Midbrain (tissue), 1 donor: Measurements from ENCODE around the gene PAK5.

Experiments
- DNase-seq: peaks from one replicate; lab custom pipeline; 2025; lab: John Stamatoyannopoulos, UW

Gene PAK5

DNA sequence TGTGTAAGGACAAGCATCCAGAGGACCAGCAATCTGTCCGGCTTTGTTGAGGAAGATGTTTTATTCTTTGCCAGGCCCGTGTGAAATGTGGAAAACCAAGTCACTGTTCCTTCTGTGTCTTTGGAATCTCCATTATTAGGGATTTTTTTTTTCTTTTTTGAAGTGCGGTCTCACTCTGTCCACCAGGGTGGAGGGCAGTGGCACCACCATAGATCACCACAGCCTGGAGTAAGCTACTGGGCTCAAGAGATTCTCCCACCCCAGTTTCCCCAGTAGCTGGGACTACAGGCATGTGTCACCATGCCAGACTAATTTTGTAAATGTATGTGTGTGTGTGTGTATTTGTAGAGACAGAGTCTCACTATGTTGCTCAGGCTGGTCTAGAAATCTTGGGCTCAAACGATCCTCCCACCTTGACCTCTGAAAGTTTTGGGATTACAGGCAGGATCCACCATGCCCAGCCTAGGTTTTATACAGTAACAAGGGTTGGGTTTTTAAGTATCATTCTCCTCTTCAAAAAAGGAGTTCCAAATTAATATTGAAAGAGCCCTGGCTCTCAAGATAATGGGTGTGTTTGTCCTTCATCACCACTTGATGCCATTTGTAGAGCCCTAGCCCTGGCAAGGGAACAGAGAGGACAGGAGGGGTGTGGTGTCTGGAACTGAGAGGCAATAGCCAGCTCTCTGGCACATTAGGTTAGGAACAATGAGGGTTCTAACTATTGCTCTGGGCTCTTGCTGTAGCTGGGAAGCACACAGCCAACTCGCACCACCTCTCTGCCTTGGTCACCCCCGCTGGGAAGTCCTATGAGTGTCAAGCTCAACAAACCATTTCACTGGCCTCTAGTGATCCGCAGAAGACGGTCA is 321.3 kb downstream of the PAK5 start:
- no peak for DNase-seq

DNA sequence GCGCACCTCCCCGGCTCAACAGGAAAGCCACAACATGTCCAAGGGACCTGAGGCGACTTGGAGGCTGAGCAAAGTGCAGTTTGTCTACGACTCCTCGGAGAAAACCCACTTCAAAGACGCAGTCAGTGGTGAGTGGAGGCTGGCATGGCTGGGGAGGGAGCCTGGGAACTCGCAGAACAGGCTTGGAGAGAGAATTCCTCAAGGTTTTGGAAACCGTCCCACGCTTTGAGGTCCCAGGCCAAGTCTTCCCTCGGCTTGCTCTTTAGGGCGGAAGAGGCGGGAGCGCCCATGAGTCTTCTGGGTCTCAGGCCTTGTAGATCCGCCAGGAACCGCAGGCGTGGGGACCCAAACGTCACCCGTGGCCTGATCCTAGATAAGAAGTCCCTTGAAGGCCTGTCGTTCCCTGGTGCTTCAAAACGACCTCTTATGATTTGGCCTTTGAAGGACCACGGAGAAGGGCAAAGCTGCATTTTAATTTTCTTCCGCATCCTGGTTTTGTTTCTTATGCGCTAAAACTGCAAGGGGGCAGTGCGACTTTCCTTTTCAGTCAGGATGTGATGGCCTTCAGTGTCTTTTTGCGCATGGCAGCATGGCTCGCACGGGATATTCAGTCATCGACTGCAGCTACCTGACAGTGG is 322.5 kb downstream of the PAK5 start:
- peak; percentile 6 for DNase-seq

DNA sequence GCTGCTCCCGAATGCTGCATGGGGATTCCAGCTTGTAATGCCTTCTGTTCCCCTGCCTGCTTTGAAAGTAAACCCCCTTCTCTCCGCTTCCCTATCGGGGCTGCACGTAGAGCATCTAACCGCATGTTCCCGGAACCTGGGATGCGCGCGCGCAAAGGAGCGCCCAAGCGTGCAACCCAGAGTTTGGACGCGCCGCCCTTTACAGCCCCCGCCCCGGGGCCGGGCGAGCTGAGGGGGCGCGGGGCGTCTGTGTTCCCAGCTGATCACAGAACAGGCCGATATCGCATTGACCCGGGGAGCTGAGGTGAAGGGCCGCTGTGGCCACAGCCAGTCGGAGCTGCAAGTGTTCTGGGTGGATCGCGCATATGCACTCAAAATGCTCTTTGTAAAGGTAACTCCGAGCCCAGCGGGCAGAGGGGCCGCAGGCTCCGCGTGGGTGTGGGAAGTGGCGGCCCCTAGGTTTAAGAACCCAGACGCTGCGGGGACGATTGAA is 323.1 kb downstream of the PAK5 start:
- no peak for DNase-seq

DNA sequence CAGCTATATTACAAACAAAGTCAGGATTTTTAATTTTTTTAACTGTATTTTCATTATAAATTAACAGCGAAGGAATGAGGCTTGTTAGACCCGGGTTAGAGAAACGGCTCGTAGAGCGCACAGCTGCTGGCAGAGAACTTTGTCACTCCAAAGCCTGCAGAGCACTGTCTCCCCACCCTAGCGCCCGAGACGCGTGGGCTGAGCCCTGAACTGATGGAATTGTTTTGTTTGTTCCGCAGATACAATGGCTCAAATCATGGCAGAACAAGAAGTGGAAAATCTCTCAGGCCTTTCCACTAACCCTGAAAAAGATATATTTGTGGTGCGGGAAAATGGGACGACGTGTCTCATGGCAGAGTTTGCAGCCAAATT is 323.7 kb downstream of the PAK5 start:
- no peak for DNase-seq

DNA sequence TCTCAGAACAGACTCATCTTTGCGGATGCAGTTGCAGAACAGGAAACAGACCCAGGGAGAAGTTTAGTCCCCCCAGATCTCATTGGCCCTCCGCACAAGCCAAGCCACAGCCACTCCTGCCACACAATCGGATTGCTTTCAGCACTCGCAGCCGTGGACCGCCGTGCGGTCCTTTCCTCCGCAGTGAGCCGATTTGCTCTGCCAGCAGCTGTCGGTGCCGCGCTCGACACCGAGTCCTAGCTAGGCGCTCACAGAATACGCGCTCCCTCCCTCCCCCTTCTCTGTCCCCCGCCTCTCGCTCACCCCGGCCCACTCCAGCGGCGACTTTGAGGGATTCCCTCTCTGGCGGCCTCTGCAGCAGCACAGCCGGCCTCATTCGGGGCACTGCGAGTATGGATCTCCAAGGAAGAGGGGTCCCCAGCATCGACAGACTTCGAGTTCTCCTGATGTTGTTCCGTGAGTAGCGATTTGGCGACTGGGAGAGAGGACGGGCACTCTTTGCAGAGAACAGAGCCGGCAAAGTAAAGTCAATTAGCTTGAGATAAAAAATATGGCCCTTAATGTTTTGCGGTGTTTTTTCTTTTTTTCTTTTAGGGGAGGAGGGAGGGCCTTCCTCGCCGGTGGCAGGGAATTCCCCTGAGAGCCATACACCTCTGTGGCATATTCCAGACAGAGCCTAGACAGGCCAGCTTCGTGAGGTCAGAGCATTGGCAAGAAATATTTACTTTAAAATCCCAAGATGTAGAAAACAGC is 324.2 kb downstream of the PAK5 start, which contains the start of gene LAMP5:
LAMP5 (plus strand) TSS at position 130 of the 753 bp plus-strand sequence; CDS start at position 393, 263 bp downstream.
- peak; percentile 18 for DNase-seq

DNA sequence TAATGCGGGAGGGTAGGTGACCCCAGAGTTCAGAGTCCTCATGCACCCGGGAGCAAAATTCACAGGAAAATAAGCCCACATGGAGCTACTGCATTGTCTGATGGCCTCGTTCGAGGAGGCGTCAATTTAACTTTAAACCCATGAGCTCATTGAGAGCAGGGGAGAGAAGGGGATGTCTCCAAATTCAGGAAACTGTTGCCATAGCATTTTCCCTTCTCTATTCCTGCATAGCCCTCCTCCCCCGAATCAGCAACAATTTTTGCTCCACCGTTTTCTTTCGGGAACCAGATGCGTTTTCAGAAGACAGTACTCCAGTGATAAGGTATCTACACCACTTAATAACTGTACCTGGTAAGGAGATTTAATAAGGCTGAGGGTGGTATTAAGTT is 324.8 kb downstream of the PAK5 start:
- DNase-seq = no peak

DNA sequence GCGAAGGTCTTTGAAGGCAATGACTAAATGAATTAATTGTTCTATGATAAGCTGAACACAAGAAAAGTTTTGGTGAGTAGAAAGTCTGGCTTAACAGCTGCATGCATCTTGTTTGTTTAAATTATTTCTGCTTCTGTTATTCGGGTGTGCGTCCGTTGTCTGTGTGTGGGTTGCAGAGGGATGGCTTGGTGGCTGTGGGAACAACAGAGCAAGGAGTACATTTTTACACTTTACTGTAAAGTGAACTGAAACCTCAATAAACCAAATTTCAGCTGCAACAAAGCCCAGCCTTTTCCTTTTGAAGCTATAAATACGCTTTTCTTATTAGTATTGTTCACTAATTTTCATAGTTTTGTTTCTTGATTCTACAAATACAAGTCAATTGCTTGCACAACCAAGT is 328.0 kb downstream of the PAK5 start:
- no peak for DNase-seq

DNA sequence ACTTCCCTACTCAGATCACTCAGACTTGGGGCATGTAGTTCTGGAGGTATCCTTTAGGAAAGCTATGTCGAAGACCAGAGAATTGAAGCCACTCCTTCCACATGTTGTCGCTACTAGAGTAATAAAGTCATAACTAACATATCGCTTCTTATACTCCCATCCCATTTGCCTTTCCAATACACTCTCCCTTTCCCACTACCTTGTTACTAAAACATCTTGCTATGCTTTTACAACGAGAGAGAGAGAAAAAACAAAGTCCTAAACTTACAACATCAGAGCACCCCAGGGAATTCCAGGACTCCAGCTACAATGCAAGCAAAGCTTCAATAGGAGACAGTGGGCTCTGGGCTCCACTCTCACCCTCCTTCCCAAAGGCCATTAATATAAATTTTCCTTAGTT is 329.6 kb downstream of the PAK5 start:
- no peak for DNase-seq

DNA sequence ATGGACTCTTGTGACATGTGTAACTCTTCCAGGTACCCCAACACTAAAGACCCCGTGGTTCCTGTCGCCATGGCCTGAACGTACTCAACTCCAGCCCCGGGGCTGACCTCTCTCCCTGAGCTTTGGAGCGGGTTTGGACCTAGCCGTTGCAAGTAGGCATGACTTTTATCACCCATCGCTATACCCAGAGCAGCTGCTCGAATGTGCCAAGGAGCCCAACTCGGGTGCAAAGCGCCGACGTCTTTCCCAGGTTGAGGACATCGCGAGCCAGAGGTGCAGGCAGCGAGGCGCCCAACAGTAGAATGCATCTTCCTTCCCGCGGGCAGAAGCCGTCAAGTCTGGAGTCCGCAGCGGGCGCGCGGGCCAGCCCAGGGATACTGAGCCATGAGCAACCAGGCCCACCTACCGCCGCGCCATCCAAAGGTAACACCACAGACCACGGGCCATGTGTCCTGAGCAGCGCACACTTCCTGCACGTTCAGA is 330.1 kb downstream of the PAK5 start:
- no peak for DNase-seq

DNA sequence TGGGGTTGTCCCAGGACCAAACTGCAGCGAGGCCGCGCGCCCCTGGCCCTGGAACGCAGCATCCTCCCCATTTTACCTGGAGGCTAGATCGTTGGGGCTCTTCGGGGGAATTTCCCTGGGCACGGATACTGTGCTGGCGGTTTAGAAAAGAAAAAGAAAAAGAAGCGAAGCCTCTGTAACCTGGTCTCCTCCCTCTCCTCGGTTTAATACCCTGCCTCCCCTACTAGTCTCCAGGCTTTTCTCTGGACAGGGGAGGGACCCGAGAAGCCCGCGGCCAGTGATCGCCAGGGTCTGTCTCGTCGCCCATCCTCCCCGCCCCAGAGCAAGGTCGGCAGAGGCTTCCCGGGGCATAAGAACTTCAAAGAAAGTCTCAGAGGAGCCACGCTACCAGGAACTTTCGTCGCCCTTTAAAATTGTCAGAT is 330.6 kb downstream of the PAK5 start:
- DNase-seq = no peak

DNA sequence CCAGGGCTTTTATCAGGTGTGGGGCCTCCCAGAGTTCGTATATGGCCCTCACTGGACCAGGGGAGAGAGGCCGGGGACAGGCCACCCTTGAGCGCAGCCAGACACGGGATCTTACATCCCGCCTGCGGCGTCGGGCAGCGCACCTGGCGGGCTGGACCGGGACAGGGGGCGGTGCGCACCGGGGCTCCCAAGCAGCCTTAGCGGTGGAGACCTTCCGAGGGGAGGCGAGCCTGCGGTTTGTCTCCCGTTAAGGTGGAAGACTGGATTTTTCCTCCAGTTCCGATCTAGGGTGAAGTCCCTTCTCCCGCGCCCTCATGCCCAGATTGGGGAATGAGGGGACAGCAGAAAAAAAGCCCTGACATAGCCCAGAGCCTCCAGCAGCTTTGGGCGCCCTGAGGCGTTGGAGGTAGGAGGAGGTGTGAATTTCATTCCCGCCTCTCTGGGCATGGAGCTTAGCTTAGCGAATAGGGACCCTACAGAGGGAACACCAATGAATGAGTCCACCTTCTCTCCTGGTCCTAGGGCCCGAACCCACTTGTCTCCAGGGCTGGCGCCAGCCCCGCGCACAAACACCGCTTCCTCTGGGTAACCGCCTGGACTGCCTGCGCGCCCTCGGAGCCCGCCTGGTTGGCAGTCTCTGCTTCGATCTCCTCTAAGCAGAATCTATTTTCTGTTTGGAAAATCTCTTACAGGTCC is 331.2 kb downstream of the PAK5 start:
- DNase-seq = no peak

DNA sequence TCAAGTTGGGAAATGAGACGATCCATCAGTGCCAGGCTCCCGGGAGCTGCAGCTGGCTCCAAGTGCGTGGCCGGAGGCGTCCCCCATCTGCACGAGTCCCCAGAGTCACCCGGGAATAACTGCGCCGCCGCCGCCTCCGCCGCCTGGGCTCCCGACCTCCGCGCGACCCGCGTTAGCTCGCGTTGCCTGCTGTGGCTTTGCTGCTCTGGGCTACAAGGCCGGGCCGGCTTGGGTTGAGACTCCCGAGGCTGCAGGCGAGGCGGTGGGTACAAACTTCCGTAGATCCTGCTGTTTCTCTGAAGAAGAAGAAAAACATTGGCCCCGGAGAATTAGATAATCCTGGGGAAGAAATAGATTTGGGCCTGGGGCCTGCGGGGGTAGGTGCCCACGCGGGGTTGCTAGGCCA is 331.9 kb downstream of the PAK5 start:
- DNase-seq = no peak

DNA sequence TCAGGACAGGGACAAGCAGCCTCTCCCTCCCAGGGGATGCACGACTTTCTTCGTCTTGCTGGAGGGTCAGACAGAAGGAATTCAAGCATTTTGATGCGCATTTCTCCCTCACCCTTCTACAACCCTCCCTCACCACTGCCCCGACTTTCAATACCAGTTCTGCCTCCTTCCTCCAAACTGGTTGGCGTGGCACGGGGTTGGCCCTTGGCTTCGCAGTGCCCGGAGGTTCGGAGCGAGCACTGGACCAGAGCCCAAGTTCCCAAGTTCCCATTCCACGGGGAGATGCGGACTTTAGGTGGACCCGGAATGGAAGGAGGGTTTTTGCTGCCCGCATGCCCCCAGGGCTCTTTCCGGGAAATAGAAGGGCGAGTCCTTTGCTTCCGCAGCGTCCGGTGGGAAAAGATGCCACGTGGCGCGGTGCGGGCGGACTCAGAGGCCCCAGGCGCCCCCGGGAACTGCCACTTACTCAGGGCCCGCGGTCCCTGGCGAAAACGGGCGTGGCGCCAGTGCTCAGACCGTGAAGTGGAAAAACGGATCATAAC is 332.5 kb downstream of the PAK5 start:
- DNase-seq = no peak

DNA sequence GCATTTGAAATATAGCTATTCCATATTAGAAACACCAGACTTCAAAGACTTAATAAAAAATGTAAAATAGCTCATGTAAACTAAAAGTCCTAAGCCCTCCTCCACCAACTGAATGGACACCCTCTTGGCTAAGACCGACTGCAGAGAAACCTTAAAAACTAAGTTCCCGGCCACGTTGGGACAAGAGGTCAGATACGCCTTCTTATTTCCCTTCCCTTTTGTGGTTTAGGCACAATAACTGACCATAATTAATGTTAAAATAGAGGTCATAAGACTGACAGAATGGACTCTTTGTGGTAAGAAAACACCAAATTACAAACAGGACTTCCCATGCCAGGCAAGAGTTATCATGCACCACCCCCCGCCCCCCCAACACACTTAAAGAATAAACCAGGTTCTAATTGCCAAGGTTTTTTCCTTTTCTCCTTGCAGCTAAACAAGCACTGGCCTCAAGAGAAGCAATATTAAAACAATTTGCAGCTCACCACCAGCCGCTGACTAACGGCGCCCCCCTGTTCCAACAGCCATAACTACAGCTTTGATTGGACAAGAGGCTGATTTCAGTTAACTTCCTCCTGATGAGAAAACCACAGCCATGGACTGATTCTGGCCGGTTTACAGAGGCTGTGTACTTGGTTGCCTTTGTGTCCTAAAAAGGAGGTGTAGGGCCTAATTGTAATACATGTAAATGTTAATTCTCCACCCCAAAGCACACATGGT is 335.2 kb downstream of the PAK5 start:
- DNase-seq = peak; percentile 10

DNA sequence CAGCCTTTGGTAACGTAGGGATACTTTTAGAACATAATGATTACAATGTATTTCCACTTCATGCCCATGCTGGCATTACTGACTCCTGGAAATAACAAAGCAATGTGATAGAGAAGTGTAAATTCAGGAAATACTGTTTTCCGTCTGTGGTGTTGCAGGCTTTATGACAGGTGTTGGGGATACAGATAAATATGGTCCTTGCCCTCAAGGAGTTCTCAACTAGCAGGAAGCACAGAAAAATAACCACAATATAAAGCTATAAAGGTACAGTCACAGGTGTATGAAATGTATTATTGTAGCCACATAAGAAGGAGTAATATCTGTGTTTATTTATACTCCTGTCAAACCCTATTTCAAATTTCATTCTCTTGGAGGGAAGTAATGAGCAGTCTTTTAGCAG is 337.4 kb downstream of the PAK5 start:
- no peak for DNase-seq

DNA sequence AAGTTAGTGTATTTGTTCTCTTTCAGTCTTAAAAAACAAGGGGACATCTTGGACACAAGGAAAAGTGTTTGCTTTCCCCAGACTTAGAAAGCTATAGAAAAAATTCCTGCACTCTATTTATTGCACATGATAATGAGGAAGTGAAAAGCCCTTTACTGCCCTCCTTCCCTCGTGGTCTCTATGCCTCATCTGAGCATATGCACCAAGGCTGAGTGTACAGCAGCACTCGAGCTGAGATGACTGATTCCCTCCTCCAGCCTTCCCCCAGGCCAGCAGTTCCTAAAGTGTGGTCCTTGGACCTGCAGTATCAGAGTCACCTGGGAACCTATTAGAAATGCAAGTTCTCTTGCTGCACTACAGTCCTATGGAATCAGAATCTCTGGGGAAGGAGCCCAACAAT is 338.8 kb downstream of the PAK5 start:
- peak; percentile 19 for DNase-seq

DNA sequence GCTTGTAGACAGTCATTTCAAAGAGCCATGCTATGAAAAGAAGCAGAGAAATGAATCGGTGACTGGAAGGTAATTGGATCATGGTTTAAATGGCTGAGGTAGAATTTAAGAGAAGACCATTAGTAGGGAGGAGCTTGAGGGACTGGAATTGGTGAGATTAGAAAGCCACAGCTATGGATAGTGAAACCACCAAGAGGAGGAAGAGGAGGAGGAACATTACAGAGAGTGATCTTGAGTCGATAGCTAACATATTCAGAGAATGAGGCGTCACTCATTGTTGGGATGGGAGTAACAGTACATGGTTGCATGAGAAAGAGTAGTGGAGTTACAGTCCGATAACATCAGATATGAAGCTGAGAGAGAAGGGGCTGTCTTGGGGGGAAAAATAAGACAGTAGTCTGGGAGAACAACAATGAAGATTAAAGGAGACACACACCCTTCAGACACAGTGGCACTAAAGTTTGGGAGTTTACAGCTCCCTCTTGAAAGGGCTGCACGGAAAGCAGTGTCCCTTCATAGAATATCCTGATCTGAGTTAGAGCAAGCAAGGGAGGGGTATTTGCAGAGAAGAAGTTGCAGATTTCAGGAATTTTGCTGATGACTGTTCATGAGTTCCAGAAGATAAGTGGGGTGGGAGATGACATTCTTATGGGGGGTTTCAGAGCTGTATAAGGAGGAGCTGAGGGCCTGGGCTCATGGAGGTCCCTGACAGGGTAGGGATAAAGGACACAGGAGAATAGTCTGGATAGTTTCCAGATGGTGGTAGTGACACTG is 339.6 kb downstream of the PAK5 start:
- DNase-seq = no peak

DNA sequence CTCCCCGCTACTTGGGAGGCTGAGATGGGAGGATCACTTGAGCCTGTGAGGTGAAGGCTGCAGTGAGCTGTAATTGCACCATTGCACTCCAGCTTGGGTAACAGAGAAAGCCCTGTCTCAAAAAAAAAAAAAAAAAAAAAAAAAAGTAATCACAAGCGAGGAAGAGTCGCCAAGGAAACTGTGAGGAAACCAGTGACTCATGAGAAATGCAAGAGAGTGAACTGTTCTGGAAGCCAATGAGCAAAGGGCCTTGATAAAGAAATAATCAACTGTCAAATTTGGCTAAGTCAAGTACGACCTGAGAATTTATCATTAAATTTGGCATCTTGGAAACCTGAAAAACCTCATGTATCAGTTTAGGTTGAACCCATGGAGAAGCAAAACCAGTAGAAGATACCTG is 340.6 kb downstream of the PAK5 start:
- DNase-seq = no peak

DNA sequence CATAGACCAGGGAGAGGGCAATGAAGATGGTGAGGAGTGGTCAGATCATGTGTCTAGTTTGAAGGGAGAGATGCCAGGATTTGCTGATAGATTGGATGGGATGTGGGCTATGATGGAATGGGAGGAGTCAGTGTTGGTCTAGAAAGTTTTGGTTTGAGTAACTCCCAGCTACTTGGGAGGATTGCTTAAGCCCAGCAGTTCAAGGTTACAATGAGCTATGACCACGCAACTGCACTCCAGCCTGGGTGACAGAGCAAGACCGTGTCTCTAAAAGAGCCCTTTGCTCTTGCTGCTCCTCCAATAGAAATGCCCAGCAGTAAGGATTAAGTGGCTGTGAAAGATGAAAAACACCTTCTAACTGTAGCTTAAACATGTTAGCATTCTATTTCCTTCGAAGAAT is 342.7 kb downstream of the PAK5 start:
- no peak for DNase-seq

DNA sequence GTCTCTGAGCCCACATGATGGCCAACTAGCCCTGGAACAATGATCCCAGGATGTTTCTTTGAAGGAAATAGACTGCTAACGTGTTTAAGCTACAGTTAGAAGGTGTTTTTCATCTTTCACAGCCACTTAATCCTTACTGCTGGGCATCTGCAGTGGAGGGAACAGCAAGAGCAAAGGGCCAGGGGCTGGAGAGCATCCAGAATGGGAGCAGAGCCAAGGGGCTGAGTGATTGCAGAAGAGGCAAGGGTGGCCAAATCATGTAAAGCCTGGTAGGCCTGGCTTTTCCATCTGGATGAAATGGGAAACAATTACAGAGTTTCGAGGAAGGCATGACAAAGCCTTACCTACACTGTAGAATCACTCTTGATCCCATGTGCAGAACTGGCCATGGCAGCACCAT is 343.2 kb downstream of the PAK5 start:
- DNase-seq = no peak
